Keratinocyte (primary cell): Measurements from ENCODE around the gene CLBA1. TPM values are rescaled to one million over a fixed set of nuclear protein-coding genes. Genes with fewer than 3 reads are reported as not detected.

Experiments
- DNase-seq: peaks from one replicate; pipeline ENCODE4 v3.0.0-alpha.2; 2011; ENCODE audit warnings: low read depth, missing footprints, low spot score
- FAIRE-seq: peaks from 2 replicates; lab custom pipeline; 2011; peaks lifted over from hg19 to GRCh38; lab: Jason Lieb, UNC
- H2AFZ ChIP-seq: 2 replicates; pipeline ENCODE4 v1.6.0; 2012; ENCODE audit warnings: low read length, control low read depth, inconsistent platforms; ENCODE audit not compliant: control insufficient read depth
- H3K27ac ChIP-seq: 2 replicates; pipeline ENCODE4 v1.5.1; 2011; ENCODE audit warnings: low read length; ENCODE audit not compliant: control insufficient read depth, insufficient read depth
- H3K27me3 ChIP-seq: 3 replicates; pipeline ENCODE4 v1.6.0; 2011; ENCODE audit warnings: low read length; ENCODE audit not compliant: control insufficient read depth, insufficient read depth; ENCODE audit errors: extremely low read depth
- H3K36me3 ChIP-seq, 2 experiments: 2 replicates in 1 of 2; 3 replicates in 1 of 2; pipeline ENCODE4 v1.5.1; 2011; ENCODE audit warnings: low read length in 2 of 2, mild to moderate bottlenecking in 1 of 2; ENCODE audit not compliant: control insufficient read depth in 2 of 2, insufficient read depth in 2 of 2; ENCODE audit errors: extremely low read depth in 1 of 2
- H3K4me1 ChIP-seq: 3 replicates; pipeline ENCODE4 v1.5.1; 2011; ENCODE audit warnings: low read length; ENCODE audit not compliant: control insufficient read depth, insufficient read depth; ENCODE audit errors: extremely low read depth
- H3K4me2 ChIP-seq: 3 replicates; pipeline ENCODE4 v1.6.0; 2011; ENCODE audit warnings: low read depth, low read length; ENCODE audit not compliant: control insufficient read depth, insufficient read depth; ENCODE audit errors: extremely low read depth
- H3K4me3 ChIP-seq, 3 experiments: fragments of 200-600 bp in 1 of 3; sonication (generic) in 1 of 3; 2 replicates in 2 of 3; 3 replicates in 1 of 3; pipeline ENCODE4 v1.5.1; 2011 to 2016; ENCODE audit warnings: low read length in 3 of 3, mild to moderate bottlenecking in 3 of 3, control low read depth in 2 of 3, inconsistent platforms in 1 of 3, low read depth in 1 of 3, mixed read lengths in 1 of 3, mixed run types in 1 of 3, moderate library complexity in 1 of 3; ENCODE audit not compliant: control insufficient read depth in 2 of 3, insufficient read depth in 2 of 3; ENCODE audit errors: extremely low read depth in 1 of 3
- H3K79me2 ChIP-seq: 2 replicates; pipeline ENCODE4 v1.6.0; 2012; ENCODE audit warnings: low read length; ENCODE audit not compliant: control insufficient read depth, insufficient read depth
- H3K9ac ChIP-seq: 3 replicates; pipeline ENCODE4 v1.6.0; 2011; ENCODE audit warnings: low read length; ENCODE audit not compliant: control insufficient read depth, insufficient read depth; ENCODE audit errors: extremely low read depth
- H3K9me1 ChIP-seq: 3 replicates; pipeline ENCODE4 v1.6.0; 2011; ENCODE audit warnings: low read length; ENCODE audit not compliant: control insufficient read depth, insufficient read depth; ENCODE audit errors: extremely low read depth
- H3K9me3 ChIP-seq: 2 replicates; pipeline ENCODE4 v1.5.1; 2012; ENCODE audit warnings: low read depth, low read length; ENCODE audit not compliant: control insufficient read depth
- H4K20me1 ChIP-seq: 3 replicates; pipeline ENCODE4 v1.6.0; 2011; ENCODE audit warnings: low read length; ENCODE audit not compliant: control insufficient read depth, insufficient read depth; ENCODE audit errors: extremely low read depth
- CTCF ChIP-seq, 3 experiments: IDR thresholded peaks in 1 of 3; conservative IDR thresholded peaks in 1 of 3; optimal IDR thresholded peaks in 1 of 3; 2 replicates in 2 of 3; 3 replicates in 1 of 3; pipeline versions ENCODE3 to v1.5.1; 2011; ENCODE audit warnings: low read length in 3 of 3, mild to moderate bottlenecking in 3 of 3, moderate library complexity in 2 of 3, control low read depth in 1 of 3, inconsistent platforms in 1 of 3; ENCODE audit not compliant: insufficient read depth in 2 of 3; ENCODE audit errors: extremely low read depth in 1 of 3
- EZH2 ChIP-seq: IDR thresholded peaks from one replicate; pipeline ENCODE4 v1.6.1; 2012; ENCODE audit warnings: inconsistent platforms, mild to moderate bottlenecking, low read length, moderate library complexity
- dilution Hi-C: fragments of 300-500 bp; cut with MboI; formaldehyde crosslinking; loops from one replicate; pipeline ENCODE4 v1.7.0; 2020; ENCODE audit warnings: low sequenced_read_pairs; ENCODE audit not compliant: extremely low pct_ligation_motif_present
- polyA plus RNA-seq, 5 experiments: library from polyadenylated mRNA; depleted of rRNA in 3 of 5; stranded (reverse) in 3 of 5; stranded (forward) in 1 of 5; unstranded in 1 of 5; fragments of >200 nt; gene quantifications; 1 replicate in 1 of 5; 2 replicates in 3 of 5; 3 replicates in 1 of 5; pipeline versions ENCODE4 v1.2.1 to v1.2.3, GENCODE V29; 2011 to 2012; ENCODE audit warnings: missing spikeins in 2 of 5, low read depth in 1 of 5, low replicate concordance in 1 of 5

The CLBA1 gene
- polyA plus RNA-seq, 1 donor (not counting 4 experiments of a cell fraction or from before 2014, with no cell fraction given), result 8.6 TPM

GRCh38 chr14:105039458-105040205 is 54.0 kb downstream of the CLBA1 start:
- no peak overlapping the region for H3K4me3 ChIP-seq
- no peaks in the 10 kb centered on the region for H3K79me2 ChIP-seq
- no peaks in the 10 kb centered on the region for H3K9me1 ChIP-seq
- dilution Hi-C loops, result no loop called here
- no peaks in the 10 kb centered on the region for H4K20me1 ChIP-seq
- no peak overlapping the region for H3K27ac ChIP-seq
- H3K36me3 ChIP-seq, result peaks cover 0 to 10% of the 10 kb centered on the region in 2 experiments
- no peaks in the 10 kb centered on the region for H3K27me3 ChIP-seq
- H3K4me1 ChIP-seq, result peaks cover 2% of the 10 kb centered on the region
- H3K4me2 ChIP-seq, result no peak overlapping the region
- no peak overlapping the region for H2AFZ ChIP-seq
- no peak overlapping the region for H3K9ac ChIP-seq
- FAIRE-seq (no peak), DNase-seq (no peak)
- TF ChIP-seq CTCF (optimal IDR thresholded peaks at IDR 0.05 in 1 of 3, IDR thresholded peaks at IDR 0.05 in 1 of 3, conservative IDR thresholded peaks at IDR 0.05 in 1 of 3; ENCODE audit: extremely low read depth in 1 of 3, insufficient read depth in 2 of 3, low read length in 3 of 3) (no peak), EZH2 (no peak)
- no peaks in the 10 kb centered on the region for H3K9me3 ChIP-seq

GRCh38 chr14:105041841-105042765 is 56.5 kb downstream of the CLBA1 start:
- dilution Hi-C loops, result no loop called here
- no peak overlapping the region for H3K9ac ChIP-seq
- H3K9me3 ChIP-seq, result no peaks in the 10 kb centered on the region
- no peak overlapping the region for H3K4me2 ChIP-seq
- H4K20me1 ChIP-seq, result no peaks in the 10 kb centered on the region
- no peak overlapping the region for H3K4me3 ChIP-seq
- FAIRE-seq (no peak), DNase-seq (no peak)
- no peaks in the 10 kb centered on the region for H3K27me3 ChIP-seq
- H3K79me2 ChIP-seq, result no peaks in the 10 kb centered on the region
- H2AFZ ChIP-seq, result no peak overlapping the region
- TF ChIP-seq CTCF (optimal IDR thresholded peaks at IDR 0.05 in 1 of 3, IDR thresholded peaks at IDR 0.05 in 1 of 3, conservative IDR thresholded peaks at IDR 0.05 in 1 of 3; ENCODE audit: extremely low read depth in 1 of 3, insufficient read depth in 2 of 3, low read length in 3 of 3) (no peak), EZH2 (no peak)
- peaks cover 2% of the 10 kb centered on the region for H3K4me1 ChIP-seq
- no peak overlapping the region for H3K27ac ChIP-seq
- peaks cover 0 to 13% of the 10 kb centered on the region in 2 experiments for H3K36me3 ChIP-seq
- no peaks in the 10 kb centered on the region for H3K9me1 ChIP-seq
